A673 (cell line): ENCODE measurements around the gene ETF1.

Experiments
- CTCF ChIP-seq: fragments of 300-800, 200-600 bp; sonication (generic); conservative IDR thresholded peaks from 2 replicates; pipeline ENCODE4 v1.5.1; 2017; ENCODE audit warnings: low read depth, mild to moderate bottlenecking, antibody characterized with exemption, low read length, moderate library complexity, mixed read lengths
- EZH2 ChIP-seq: fragments of 200-600 bp; sonication (generic); IDR thresholded peaks from 2 replicates; pipeline ENCODE4 v1.6.1; 2017; ENCODE audit warnings: borderline replicate concordance, low read depth, mild to moderate bottlenecking, mixed read lengths, antibody characterized with exemption, low read length; ENCODE audit not compliant: poor library complexity, severe bottlenecking

DNA sequence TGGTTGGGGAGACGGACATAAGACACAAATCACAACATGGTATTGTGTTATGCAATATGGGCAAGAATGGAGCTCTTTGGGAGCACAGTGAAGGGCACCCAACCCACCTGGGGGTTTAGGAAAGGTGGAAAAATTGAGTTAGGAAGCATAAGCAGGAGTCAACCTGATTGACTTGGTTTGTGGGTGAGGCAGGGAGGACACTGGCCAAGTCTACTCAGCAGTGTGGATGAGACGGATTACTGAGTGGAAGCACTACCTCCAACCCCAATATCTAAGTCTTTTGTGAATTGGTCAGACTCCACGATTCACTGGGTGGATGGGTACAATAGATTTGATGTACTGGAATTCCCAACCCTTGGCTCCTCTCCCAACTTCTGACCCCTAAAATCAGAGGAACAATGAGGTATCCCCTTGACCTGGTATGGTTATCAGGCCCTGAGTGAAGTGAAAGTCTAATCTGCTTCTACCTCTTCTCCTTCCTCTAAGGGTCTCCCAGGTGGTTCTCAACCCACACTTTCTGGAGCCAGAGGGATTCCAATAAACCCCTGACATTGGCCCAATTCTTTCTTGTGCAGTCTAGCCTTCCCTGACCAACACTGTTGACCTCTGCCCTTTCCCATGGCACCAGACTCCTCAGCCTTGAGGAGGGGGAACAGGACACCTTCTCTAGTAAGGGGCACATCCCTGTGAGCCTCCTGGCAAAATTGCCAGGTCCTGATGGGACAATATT, 72.5 kb downstream of the ETF1 start:
- no peak for TF ChIP-seq CTCF
- no peak for TF ChIP-seq EZH2
